ENCODE measurements around the gene BTBD9. TPM values are rescaled to one million over a fixed set of nuclear protein-coding genes. Genes with fewer than 3 reads are reported as not detected.
A peak's percentile ranks its signal among the peaks of the same experiment; 100 is the strongest.

Gene BTBD9
- total RNA-seq, 1 donor from 2014 or later, result 4.5 TPM

DNA sequence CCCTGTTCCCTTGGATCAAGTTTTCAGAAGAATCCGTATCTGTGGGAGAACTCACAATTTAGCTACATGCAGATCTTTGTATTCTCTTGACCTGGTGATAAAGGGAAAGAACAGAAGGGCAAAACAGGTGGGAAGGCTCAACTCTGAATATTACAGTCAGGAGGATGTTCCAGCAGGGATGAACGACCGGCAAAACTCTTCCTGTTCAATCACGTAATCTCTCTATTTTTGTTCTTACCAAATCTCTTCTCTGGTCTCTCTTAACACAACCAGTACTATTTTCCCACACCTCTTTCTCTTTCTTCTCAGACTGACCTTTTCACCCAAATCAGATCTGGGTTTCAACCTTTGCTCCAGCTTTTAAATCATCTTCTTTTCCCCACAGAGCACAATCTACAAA, 371.4 kb downstream of the BTBD9 start:
- TF ChIP-seq, protein P1, sequence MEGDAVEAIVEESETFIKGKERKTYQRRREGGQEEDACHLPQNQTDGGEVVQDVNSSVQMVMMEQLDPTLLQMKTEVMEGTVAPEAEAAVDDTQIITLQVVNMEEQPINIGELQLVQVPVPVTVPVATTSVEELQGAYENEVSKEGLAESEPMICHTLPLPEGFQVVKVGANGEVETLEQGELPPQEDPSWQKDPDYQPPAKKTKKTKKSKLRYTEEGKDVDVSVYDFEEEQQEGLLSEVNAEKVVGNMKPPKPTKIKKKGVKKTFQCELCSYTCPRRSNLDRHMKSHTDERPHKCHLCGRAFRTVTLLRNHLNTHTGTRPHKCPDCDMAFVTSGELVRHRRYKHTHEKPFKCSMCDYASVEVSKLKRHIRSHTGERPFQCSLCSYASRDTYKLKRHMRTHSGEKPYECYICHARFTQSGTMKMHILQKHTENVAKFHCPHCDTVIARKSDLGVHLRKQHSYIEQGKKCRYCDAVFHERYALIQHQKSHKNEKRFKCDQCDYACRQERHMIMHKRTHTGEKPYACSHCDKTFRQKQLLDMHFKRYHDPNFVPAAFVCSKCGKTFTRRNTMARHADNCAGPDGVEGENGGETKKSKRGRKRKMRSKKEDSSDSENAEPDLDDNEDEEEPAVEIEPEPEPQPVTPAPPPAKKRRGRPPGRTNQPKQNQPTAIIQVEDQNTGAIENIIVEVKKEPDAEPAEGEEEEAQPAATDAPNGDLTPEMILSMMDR (IDR thresholded peaks at IDR 0.05; ENCODE audit: insufficient read depth, low read length, severe bottlenecking), result no peak
- Histone ChIP-seq H3K27me3 (ENCODE audit: control insufficient read depth, insufficient read depth, low read length) (no peaks in the 10 kb centered on the region), H3K4me3 (ENCODE audit: low read depth, low read length) (no peak overlapping the region), H3K36me3 (ENCODE audit: control insufficient read depth, insufficient read depth, low read length) (no peaks in the 10 kb centered on the region)
- FAIRE-seq (no peak), DNase-seq (ENCODE audit: low read depth) (no peak)

DNA sequence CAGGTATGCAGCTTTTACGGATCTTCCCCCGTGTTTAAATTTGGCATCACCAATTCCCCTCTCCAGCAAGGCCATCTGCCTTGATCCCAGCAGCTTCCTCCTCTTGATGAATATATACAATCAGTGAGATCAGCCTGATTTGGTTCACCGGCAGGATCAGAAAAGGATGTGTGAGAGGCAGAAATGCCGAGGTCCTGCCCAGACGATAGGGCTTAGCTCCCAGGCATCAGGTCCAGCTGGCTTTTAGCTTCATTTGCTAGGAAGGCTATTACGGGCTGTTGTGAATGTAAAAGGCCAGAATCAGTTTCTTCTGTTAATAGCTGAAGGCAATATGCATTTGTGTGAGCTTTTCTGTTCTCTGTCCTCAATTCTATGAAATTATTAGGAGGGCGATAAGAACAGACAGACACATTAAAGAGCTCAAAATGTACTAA, 372.8 kb downstream of the BTBD9 start:
- Histone ChIP-seq H3K4me3 (ENCODE audit: low read depth, low read length) (no peak overlapping the region), H3K36me3 (ENCODE audit: control insufficient read depth, insufficient read depth, low read length) (no peaks in the 10 kb centered on the region), H3K27me3 (ENCODE audit: control insufficient read depth, insufficient read depth, low read length) (no peaks in the 10 kb centered on the region)
- TF ChIP-seq, protein P1 (IDR thresholded peaks at IDR 0.05; ENCODE audit: insufficient read depth, low read length, severe bottlenecking), result no peak
- DNase-seq (ENCODE audit: low read depth), result no peak
- no peak for FAIRE-seq

DNA sequence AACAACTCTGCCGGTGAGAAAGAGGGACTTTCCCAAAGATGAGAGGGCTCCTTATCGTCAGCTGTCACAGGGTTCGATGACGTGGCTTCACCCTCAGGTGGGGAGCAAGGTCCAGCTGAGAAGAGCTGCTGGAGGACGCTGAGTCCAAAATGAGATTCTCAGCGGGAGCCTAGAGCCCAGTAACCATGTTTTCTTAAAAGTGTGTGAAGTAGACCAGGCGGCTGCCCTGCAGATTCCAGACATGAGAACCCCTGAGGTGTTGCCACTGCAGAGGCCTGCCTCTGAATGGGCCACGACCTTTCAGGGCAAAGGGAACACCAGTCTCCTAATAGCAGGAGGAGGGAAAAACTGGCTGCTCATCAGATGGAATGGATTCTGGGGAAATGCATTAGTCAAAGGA, 375.1 kb downstream of the BTBD9 start:
- DNase-seq (ENCODE audit: low read depth) (peak; percentile 18), FAIRE-seq (no peak)
- H3K27me3 ChIP-seq (ENCODE audit: control insufficient read depth, insufficient read depth, low read length), result no peaks in the 10 kb centered on the region

DNA sequence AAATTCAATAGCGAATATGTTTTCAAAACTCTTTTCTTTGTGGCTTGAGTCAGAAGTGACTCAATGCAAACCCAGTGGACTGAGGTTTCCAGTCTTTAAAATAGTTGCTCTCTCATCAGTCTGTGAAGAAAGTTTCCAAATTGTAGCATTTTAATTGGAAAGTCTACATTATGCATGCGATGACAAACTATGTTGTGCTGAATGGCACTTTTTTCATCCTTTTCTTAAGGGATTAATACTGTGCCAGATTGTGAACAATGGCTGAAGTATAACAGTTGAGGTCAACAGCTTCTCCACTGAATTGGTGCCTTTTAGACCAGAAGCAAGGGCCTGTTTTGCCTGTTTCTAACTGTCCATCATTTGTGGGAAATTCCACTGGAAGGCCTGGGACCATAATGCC, 377.1 kb downstream of the BTBD9 start:
- no peak for FAIRE-seq

More for the DNA sequence above, 375.1 kb downstream of the BTBD9 start:
- H3K36me3 ChIP-seq (ENCODE audit: control insufficient read depth, insufficient read depth, low read length), result no peaks in the 10 kb centered on the region
- H3K4me3 ChIP-seq (ENCODE audit: low read depth, low read length), result no peak overlapping the region
- TF ChIP-seq, protein P1 (IDR thresholded peaks at IDR 0.05; ENCODE audit: insufficient read depth, low read length, severe bottlenecking), result no peak

DNA sequence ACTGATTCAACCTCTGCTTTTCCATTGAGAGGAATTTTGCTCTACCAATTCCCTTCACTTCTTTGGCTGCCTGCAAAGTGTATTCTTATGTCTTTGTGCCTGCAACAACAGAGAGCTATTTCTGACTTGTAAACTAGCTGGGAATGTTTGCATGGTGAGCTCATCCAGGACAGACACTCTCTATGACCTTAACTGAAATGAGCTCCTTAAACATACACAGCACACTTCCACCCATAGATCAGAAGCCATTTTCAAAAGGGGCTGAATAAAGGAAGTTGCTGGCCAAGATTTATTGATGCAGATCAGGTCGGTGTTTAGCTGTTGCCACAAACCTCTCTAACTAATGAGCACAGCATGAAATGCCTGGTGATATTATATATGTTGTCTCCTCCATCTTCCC, 377.7 kb downstream of the BTBD9 start:
- DNase-seq (ENCODE audit: low read depth) (peak; percentile 78), FAIRE-seq (no peak)
- TF ChIP-seq, protein P1 (IDR thresholded peaks at IDR 0.05; ENCODE audit: insufficient read depth, low read length, severe bottlenecking), result no peak
- Histone ChIP-seq H3K36me3 (ENCODE audit: control insufficient read depth, insufficient read depth, low read length) (no peaks in the 10 kb centered on the region), H3K4me3 (ENCODE audit: low read depth, low read length) (no peak overlapping the region), H3K27me3 (ENCODE audit: control insufficient read depth, insufficient read depth, low read length) (no peaks in the 10 kb centered on the region)

More for the DNA sequence above, 377.1 kb downstream of the BTBD9 start:
- Histone ChIP-seq H3K36me3 (ENCODE audit: control insufficient read depth, insufficient read depth, low read length) (no peaks in the 10 kb centered on the region), H3K4me3 (ENCODE audit: low read depth, low read length) (no peak overlapping the region), H3K27me3 (ENCODE audit: control insufficient read depth, insufficient read depth, low read length) (no peaks in the 10 kb centered on the region)
- peak; percentile 66 for DNase-seq (ENCODE audit: low read depth)
- TF ChIP-seq, protein P1 (IDR thresholded peaks at IDR 0.05; ENCODE audit: insufficient read depth, low read length, severe bottlenecking), result no peak

DNA sequence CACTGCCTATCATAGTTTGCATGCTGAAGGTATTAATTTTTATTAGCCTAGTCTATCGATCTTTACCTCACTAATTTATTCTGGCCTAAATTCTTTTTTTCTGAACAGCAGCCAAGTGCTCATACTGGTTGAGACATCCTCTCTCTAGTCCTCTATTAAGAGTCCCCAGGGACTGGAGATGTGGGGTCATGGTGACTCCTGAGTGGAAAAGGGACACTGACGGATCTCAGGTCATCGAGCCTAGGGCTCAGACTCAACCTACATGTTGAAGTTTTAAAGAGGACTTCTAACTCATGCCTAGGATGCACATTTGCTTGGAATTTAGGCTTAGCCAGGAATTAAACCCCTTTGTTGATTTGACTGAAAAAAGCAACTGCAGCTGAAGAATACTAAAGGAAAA, 378.1 kb downstream of the BTBD9 start:
- no peak for DNase-seq (ENCODE audit: low read depth)
- FAIRE-seq, result no peak
- no peaks in the 10 kb centered on the region for H3K27me3 ChIP-seq (ENCODE audit: control insufficient read depth, insufficient read depth, low read length)
- H3K4me3 ChIP-seq (ENCODE audit: low read depth, low read length), result no peak overlapping the region
- TF ChIP-seq, protein P1 (IDR thresholded peaks at IDR 0.05; ENCODE audit: insufficient read depth, low read length, severe bottlenecking), result no peak
- no peaks in the 10 kb centered on the region for H3K36me3 ChIP-seq (ENCODE audit: control insufficient read depth, insufficient read depth, low read length)

Data from bronchial epithelial cell (primary cell).